MM.1S (cell line): ENCODE results near the gene ZNF197.

Experiments
- DNase-seq: peaks from one replicate; pipeline ENCODE4 v3.0.0-alpha.2; 2015
- H2AFZ ChIP-seq: fragments of 300-600 bp; sonication (generic); 2 replicates; pipeline ENCODE4 v1.6.0; 2016; ENCODE audit warnings: antibody characterized with exemption, low read length
- H3F3A ChIP-seq: fragments of 300-600 bp; sonication (generic); 2 replicates; pipeline ENCODE4 v1.6.1; 2016; ENCODE audit warnings: mild to moderate bottlenecking, antibody characterized with exemption, low read length, moderate library complexity, mixed read lengths; ENCODE audit not compliant: insufficient read depth
- H3K27ac ChIP-seq: fragments of 300-600 bp; sonication (generic); 2 replicates; pipeline ENCODE4 v1.5.1; 2016; ENCODE audit warnings: mild to moderate bottlenecking, low read length
- H3K27me3 ChIP-seq: fragments of 300-600 bp; sonication (generic); replicated peaks from 2 replicates; pipeline ENCODE4 v1.6.0; 2016; ENCODE audit warnings: low read length; ENCODE audit not compliant: insufficient read depth
- H3K36me3 ChIP-seq: fragments of 300-600 bp; sonication (generic); replicated peaks from 2 replicates; pipeline ENCODE4 v1.6.1; 2016; ENCODE audit warnings: mild to moderate bottlenecking, low read length, mixed read lengths; ENCODE audit not compliant: insufficient read depth
- H3K4me1 ChIP-seq: fragments of 300-600 bp; sonication (generic); 2 replicates; pipeline ENCODE4 v1.6.1; 2016; ENCODE audit warnings: low read length, mixed read lengths
- H3K4me2 ChIP-seq: fragments of 300-600 bp; sonication (generic); 2 replicates; pipeline ENCODE4 v1.6.0; 2016; ENCODE audit warnings: low read depth, low read length
- H3K4me3 ChIP-seq: fragments of 300-600 bp; sonication (generic); 2 replicates; pipeline ENCODE4 v1.5.1; 2016; ENCODE audit warnings: low read length, mixed read lengths
- H3K79me2 ChIP-seq: fragments of 300-600 bp; sonication (generic); 2 replicates; pipeline ENCODE4 v1.6.1; 2016; ENCODE audit warnings: mixed run types, low read length, mixed read lengths
- H3K9ac ChIP-seq: fragments of 300-600 bp; sonication (generic); 2 replicates; pipeline ENCODE4 v1.6.1; 2016; ENCODE audit warnings: low read length, mixed read lengths
- H3K9me2 ChIP-seq: fragments of 300-600 bp; sonication (generic); replicated peaks from 2 replicates; pipeline ENCODE4 v1.6.1; 2016; ENCODE audit warnings: mild to moderate bottlenecking, low read length, mixed read lengths; ENCODE audit not compliant: insufficient read depth
- H3K9me3 ChIP-seq: fragments of 300-600 bp; sonication (generic); replicated peaks from 2 replicates; pipeline ENCODE4 v1.6.1; 2016; ENCODE audit warnings: mild to moderate bottlenecking, low read length, mixed read lengths; ENCODE audit not compliant: insufficient read depth
- H4K20me1 ChIP-seq: fragments of 300-600 bp; sonication (generic); 2 replicates; pipeline ENCODE4 v1.6.1; 2016; ENCODE audit warnings: mild to moderate bottlenecking, low read length, moderate library complexity, mixed read lengths; ENCODE audit not compliant: insufficient read depth
- CTCF ChIP-seq: fragments of 300-600 bp; sonication (generic); IDR thresholded peaks from 2 replicates; pipeline ENCODE4 v1.5.1; 2016; ENCODE audit warnings: antibody characterized with exemption, low read length, mixed read lengths
- EZH2 ChIP-seq: fragments of 300-600 bp; sonication (generic); optimal IDR thresholded peaks from 2 replicates; pipeline ENCODE3; 2017; ENCODE audit warnings: low read depth, mild to moderate bottlenecking, antibody characterized with exemption, low read length, mixed read lengths
- EZH2phosphoT487 ChIP-seq: fragments of 300-600 bp; sonication (generic); IDR thresholded peaks from 2 replicates; pipeline ENCODE4 v1.6.1; 2018; ENCODE audit warnings: antibody characterized with exemption, low read length

ZNF197 gene

GRCh38 chr3:44612678-44613077, 12.2 kb upstream of the ZNF197 start:
- no peaks in the 10 kb centered on the region for H3K36me3 ChIP-seq
- no peak for DNase-seq
- no peak for TF ChIP-seq EZH2phosphoT487
- TF ChIP-seq CTCF: no peak
- TF ChIP-seq EZH2: no peak
- H4K20me1 ChIP-seq: no peaks in the 10 kb centered on the region
- no peaks in the 10 kb centered on the region for H3K4me1 ChIP-seq
- no peaks in the 10 kb centered on the region for H3K27me3 ChIP-seq
- no peaks in the 10 kb centered on the region for H3K9me2 ChIP-seq
- H3K9me3 ChIP-seq: no peaks in the 10 kb centered on the region
- H3K4me2 ChIP-seq: no peak overlapping the region
- H3F3A ChIP-seq: no peaks in the 10 kb centered on the region
- H3K27ac ChIP-seq: no peak overlapping the region
- no peak overlapping the region for H3K9ac ChIP-seq
- H3K4me3 ChIP-seq: no peak overlapping the region
- no peaks in the 10 kb centered on the region for H3K79me2 ChIP-seq
- no peak overlapping the region for H2AFZ ChIP-seq

- Histone ChIP-seq H3K27ac (no peak overlapping the region), H3K4me2 (no peak overlapping the region), H3K9me3 (no peaks in the 10 kb centered on the region), H3K27me3 (no peaks in the 10 kb centered on the region), H2AFZ (no peak overlapping the region), H3K4me1 (no peaks in the 10 kb centered on the region), H3K36me3 (no peaks in the 10 kb centered on the region), H3K9me2 (no peaks in the 10 kb centered on the region), H3F3A (no peaks in the 10 kb centered on the region), H3K79me2 (peaks cover 13% of the 10 kb centered on the region), H3K9ac (no peak overlapping the region), H4K20me1 (no peaks in the 10 kb centered on the region; the same call in 1 of the 2 replicates), H3K4me3 (no peak overlapping the region)
- DNase-seq: no peak
- TF ChIP-seq CTCF (no peak), EZH2 (no peak), EZH2phosphoT487 (no peak)
These were observed 3.9 kb downstream of the ZNF197 start for GRCh38 chr3:44628716-44629115.

- Histone ChIP-seq H3K9me2 (no peaks in the 10 kb centered on the region), H4K20me1 (no peaks in the 10 kb centered on the region; the same call in 1 of the 2 replicates), H2AFZ (no peak overlapping the region), H3K79me2 (no peaks in the 10 kb centered on the region), H3K27me3 (no peaks in the 10 kb centered on the region), H3K9me3 (no peaks in the 10 kb centered on the region), H3K9ac (no peak overlapping the region), H3K27ac (no peak overlapping the region), H3K4me3 (no peak overlapping the region), H3K4me1 (no peaks in the 10 kb centered on the region), H3K36me3 (no peaks in the 10 kb centered on the region), H3K4me2 (no peak overlapping the region), H3F3A (no peaks in the 10 kb centered on the region)
- no peak for DNase-seq
- TF ChIP-seq CTCF (no peak), EZH2 (no peak), EZH2phosphoT487 (no peak)
These were observed 7.4 kb downstream of the ZNF197 start for GRCh38 chr3:44632193-44632592.
